Body of pancreas (tissue), 4 donors: ENCODE data around the gene RXRA. TPM values are rescaled to one million over a fixed set of nuclear protein-coding genes. Genes with fewer than 3 reads are reported as not detected.

ENCODE experiments used
- ATAC-seq: fragments of 150-250 bp; one replicate; pipeline ENCODE4 v1.9.1; 2016
- DNase-seq, 4 donors: peaks; one replicate each; pipeline ENCODE4 v3.0.0-alpha.2; 2019
- H3K27ac ChIP-seq, 4 donors: fragments of 200-600 bp; sonication (generic); 1 replicate in 3 of 4; 2 replicates in 1 of 4; pipeline versions ENCODE4 v1.5.1 to v1.6.1; 2016 to 2019; ENCODE audit warnings: mild to moderate bottlenecking in 1 of 4, mixed read lengths in 1 of 4, moderate library complexity in 1 of 4
- H3K27me3 ChIP-seq, 2 donors: fragments of 200-600 bp; sonication (generic); one replicate each; pipeline ENCODE4 v1.6.0; 2016; ENCODE audit warnings: mild to moderate bottlenecking in 1 of 2
- H3K36me3 ChIP-seq, 2 donors: fragments of 200-600 bp; sonication (generic); replicated peaks in 1 of 2; 2 replicates each; pipeline ENCODE4 v1.5.1; 2016; ENCODE audit warnings: low read depth in 2 of 2; ENCODE audit not compliant: insufficient read depth in 1 of 2
- H3K4me1 ChIP-seq: fragments of 200-600 bp; sonication (generic); one replicate; pipeline ENCODE4 v1.6.0; 2016
- H3K4me3 ChIP-seq, 2 donors: fragments of 200-600 bp; sonication (generic); 1 replicate in 1 of 2; 2 replicates in 1 of 2; pipeline ENCODE4 v1.5.1; 2016 to 2019
- H3K9me3 ChIP-seq, 3 donors: fragments of 200-600 bp; sonication (generic); 1 replicate in 2 of 3; 2 replicates in 1 of 3; pipeline ENCODE4 v1.5.1; 2016
- POLR2A ChIP-seq, 3 donors: fragments of 450-650 bp; IDR thresholded peaks; one replicate each; pipeline ENCODE4 v1.6.1; 2016; ENCODE audit warnings: antibody characterized with exemption in 3 of 3, mild to moderate bottlenecking in 2 of 3
- WGBS, 2 donors: methylation state at CpG; one replicate each; pipeline ENCODE4 v1.1.5; 2017; 5-methylcytosine and 5-hydroxymethylcytosine counted together
- intact Hi-C: fragments of 100-400 bp; cut with DNase I; formaldehyde crosslinking; loops from one replicate; pipeline ENCODE4 v1.15.1; 2023
- total RNA-seq, 2 donors: library from RNA; depleted of rRNA; stranded (reverse); fragments of >200 nt; gene quantifications; one replicate each; pipeline ENCODE4 v1.1.0, GENCODE V29; 2016
- TF ChIP-seq, protein P1 (sequence below), 7 experiments: fragments of 450-650 bp in 4 of 7; fragments of 200-600 bp in 3 of 7; sonication (generic) in 3 of 7; IDR thresholded peaks; one replicate each; pipeline ENCODE4 v1.5.1; 2016 to 2019; ENCODE audit warnings: antibody characterized with exemption in 7 of 7

Gene RXRA
- total RNA-seq, 2 donors from 2014 or later: 31.4 to 41.9 TPM

DNA sequence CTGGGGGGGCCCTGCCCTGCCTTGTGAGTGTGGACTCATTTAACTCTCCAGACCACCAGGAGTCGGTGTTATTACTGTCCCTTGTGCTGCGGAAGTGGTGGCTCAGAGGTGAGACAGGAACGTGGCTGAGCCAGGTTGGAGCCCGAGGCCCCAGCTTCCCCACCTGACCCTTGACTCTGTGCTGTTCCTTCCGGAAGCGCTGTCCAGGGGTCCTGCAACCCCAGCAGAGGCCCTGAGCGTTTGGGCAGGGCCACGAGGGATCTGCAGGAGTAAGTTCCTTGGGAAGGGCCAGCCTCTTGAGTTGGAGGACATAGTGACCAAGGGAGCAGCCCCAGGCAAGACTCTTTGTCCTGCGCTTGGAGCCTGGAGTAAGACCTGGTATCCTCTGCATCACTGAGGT is 99.6 kb downstream of the RXRA start:
- DNase-seq (no peak), ATAC-seq (no peak)
- Histone ChIP-seq H3K27ac (no peak overlapping the region), H3K36me3 (peaks cover 0 to 2% of the 10 kb centered on the region in 2 donors), H3K27me3 (no peaks in the 10 kb centered on the region), H3K4me1 (peaks cover 19% of the 10 kb centered on the region), H3K4me3 (no peak overlapping the region), H3K9me3 (no peaks in the 10 kb centered on the region)
- TF ChIP-seq, protein P1, sequence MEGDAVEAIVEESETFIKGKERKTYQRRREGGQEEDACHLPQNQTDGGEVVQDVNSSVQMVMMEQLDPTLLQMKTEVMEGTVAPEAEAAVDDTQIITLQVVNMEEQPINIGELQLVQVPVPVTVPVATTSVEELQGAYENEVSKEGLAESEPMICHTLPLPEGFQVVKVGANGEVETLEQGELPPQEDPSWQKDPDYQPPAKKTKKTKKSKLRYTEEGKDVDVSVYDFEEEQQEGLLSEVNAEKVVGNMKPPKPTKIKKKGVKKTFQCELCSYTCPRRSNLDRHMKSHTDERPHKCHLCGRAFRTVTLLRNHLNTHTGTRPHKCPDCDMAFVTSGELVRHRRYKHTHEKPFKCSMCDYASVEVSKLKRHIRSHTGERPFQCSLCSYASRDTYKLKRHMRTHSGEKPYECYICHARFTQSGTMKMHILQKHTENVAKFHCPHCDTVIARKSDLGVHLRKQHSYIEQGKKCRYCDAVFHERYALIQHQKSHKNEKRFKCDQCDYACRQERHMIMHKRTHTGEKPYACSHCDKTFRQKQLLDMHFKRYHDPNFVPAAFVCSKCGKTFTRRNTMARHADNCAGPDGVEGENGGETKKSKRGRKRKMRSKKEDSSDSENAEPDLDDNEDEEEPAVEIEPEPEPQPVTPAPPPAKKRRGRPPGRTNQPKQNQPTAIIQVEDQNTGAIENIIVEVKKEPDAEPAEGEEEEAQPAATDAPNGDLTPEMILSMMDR (IDR thresholded peaks at IDR 0.05): no peak
- no peak for TF ChIP-seq POLR2A (IDR thresholded peaks at IDR 0.05)
- WGBS, 2 donors: 85% methylated on average over 9 of the region's 9 CpGs; no CpG with 5 or more reads in 1 of the 2 donors
- intact Hi-C loops: no loop called here

DNA sequence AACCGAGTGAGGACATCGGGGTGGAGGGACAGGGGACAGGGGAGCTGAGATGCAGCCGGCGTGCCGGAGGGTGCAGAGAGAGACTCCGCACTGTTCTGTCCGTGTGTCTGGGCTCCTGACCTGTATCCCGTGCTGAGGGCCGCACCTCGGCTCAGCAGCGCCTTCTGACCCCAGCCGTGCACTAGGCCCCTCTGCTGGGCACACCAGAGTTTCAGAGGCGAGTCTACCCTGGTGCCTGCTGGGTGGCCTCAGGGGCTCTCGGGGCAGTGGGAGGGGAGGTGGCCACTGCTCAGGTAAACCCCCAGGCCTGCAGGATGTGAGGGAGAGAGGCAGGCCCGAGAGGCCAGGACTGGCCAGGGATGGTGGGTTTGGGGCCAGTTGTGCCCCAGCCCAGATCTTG is 100.2 kb downstream of the RXRA start:
- H3K4me3 ChIP-seq: no peak overlapping the region
- ATAC-seq (no peak), DNase-seq (no peak)
- WGBS, 2 donors: 91 to 92% methylated on average over 10 to 15 of the region's 15 CpGs
- no peaks in the 10 kb centered on the region for H3K9me3 ChIP-seq
- intact Hi-C loops: no loop called here
- H3K36me3 ChIP-seq: peaks cover 0 to 2% of the 10 kb centered on the region in 2 donors
- H3K27ac ChIP-seq: no peak overlapping the region
- H3K4me1 ChIP-seq: peaks cover 19% of the 10 kb centered on the region
- H3K27me3 ChIP-seq: no peaks in the 10 kb centered on the region
- TF ChIP-seq, protein P1 (IDR thresholded peaks at IDR 0.05): no peak
- no peak for TF ChIP-seq POLR2A (IDR thresholded peaks at IDR 0.05)

DNA sequence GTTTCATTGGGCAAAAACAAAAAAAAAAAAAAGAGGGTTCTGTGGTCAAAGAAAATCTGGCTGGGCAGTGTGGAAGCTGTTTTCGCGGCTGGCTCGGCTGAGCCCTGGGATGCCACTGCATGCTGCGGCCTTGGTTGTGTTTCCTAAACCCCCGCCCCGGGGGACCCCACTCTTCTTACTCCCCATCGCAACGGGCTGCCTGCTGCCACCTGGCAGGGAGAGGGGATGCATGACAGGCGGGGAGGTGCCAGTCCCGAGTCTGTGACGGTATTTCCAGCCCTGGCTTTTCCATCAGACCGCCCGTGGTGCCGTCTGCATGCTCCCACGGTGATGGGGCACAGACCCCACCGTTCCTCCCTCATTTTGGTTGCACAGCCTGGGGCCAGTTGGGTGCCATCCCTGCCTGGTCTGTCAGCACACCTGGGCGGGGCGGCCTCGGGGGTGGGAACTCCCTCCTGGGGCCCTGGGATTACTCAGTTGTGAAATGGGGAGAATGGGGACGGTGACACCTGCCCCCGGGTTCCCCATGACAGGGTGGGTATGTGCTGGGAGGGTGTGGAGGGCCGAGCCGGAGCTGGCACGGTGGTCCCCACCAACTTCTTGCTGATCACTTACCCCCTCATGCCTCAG is 101.0 kb downstream of the RXRA start:
- DNase-seq: no peak
- TF ChIP-seq, protein P1 (IDR thresholded peaks at IDR 0.05): no peak
- H3K9me3 ChIP-seq: no peaks in the 10 kb centered on the region
- intact Hi-C loops: no loop called here
- no peak for ATAC-seq
- peaks cover 17% of the 10 kb centered on the region for H3K4me1 ChIP-seq
- H3K27me3 ChIP-seq: no peaks in the 10 kb centered on the region
- no peak overlapping the region for H3K27ac ChIP-seq
- peaks cover 0 to 2% of the 10 kb centered on the region in 2 donors for H3K36me3 ChIP-seq
- WGBS, 2 donors: 83 to 84% methylated on average over 15 to 24 of the region's 24 CpGs
- H3K4me3 ChIP-seq: no peak overlapping the region

DNA sequence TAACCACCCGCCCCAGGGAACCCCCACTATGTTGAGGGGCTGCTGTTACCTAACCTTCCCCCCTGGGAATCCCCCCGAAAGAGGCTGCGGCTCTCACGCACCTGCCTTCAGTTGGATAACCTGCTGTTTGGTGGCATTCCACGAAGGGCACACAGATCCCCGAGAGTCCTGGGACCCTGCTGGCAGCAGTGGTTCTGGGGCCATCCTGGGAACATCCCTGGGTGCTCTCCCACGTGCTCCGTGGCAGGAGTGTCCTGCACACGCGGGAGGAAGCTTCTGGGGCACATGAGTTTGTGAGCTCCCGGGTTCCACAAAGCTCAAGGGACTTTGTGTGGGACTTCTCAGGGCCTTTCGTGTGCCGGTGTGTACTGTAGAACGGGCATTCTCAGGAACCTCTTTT is 102.3 kb downstream of the RXRA start:
- H3K4me1 ChIP-seq: peaks cover 23% of the 10 kb centered on the region
- no peak for ATAC-seq
- H3K9me3 ChIP-seq: no peaks in the 10 kb centered on the region
- no peak for TF ChIP-seq POLR2A (IDR thresholded peaks at IDR 0.05)
- TF ChIP-seq, protein P1 (IDR thresholded peaks at IDR 0.05): no peak
- intact Hi-C loops: no loop called here
- no peak overlapping the region for H3K27ac ChIP-seq
- no peak for DNase-seq
- WGBS, 2 donors: 89 to 100% methylated on average over 3 to 14 of the region's 14 CpGs
- peaks cover 0 to 2% of the 10 kb centered on the region in 2 donors for H3K36me3 ChIP-seq
- no peaks in the 10 kb centered on the region for H3K27me3 ChIP-seq
- no peak overlapping the region for H3K4me3 ChIP-seq

DNA sequence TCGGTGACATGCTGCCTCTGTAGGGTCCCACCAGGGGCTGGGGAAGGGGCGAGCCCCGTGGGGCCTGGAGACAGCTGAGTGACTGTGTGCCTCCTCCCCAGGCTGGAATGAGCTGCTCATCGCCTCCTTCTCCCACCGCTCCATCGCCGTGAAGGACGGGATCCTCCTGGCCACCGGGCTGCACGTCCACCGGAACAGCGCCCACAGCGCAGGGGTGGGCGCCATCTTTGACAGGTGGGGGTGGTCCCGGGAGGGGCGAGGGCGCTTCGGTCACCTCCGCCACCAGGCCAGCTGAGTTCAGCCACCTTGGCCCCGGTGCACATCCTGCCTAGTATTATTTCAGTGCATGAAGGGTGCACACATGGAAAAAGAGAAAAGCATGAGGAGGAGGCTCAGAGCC is 102.8 kb downstream of the RXRA start:
- Histone ChIP-seq H3K27me3 (no peaks in the 10 kb centered on the region), H3K4me1 (peaks cover 27% of the 10 kb centered on the region), H3K4me3 (no peak overlapping the region), H3K27ac (no peak overlapping the region), H3K9me3 (no peaks in the 10 kb centered on the region), H3K36me3 (peaks cover 0 to 2% of the 10 kb centered on the region in 2 donors)
- intact Hi-C loops: no loop called here
- WGBS, 2 donors: 91 to 97% methylated on average over 18 to 20 of the region's 20 CpGs
- no peak for ATAC-seq
- no peak for DNase-seq
- TF ChIP-seq, protein P1 (IDR thresholded peaks at IDR 0.05): no peak
- no peak for TF ChIP-seq POLR2A (IDR thresholded peaks at IDR 0.05)
